HG02885 (cell line): ENCODE measurements around the gene KCTD14.
"Not testable (repeated sequence)": the region's sequence is repeated elsewhere in the genome, so short reads cannot be mapped to it uniquely, and the experiment has no call there.

ENCODE experiments used
- ATAC-seq: cut with Tn5 transposase; IDR thresholded peaks from one replicate; pipeline ENCODE4 v1.9.1; 2021; ENCODE audit warnings: mild to moderate bottlenecking; ENCODE audit not compliant: unreplicated experiment, poor library complexity

Gene KCTD14

GRCh38 chr11:78028423-78028822 lies 5.3 kb upstream of the KCTD14 start:
- ATAC-seq, result not testable (repeated sequence)

GRCh38 chr11:78027759-78028158 lies 4.7 kb upstream of the KCTD14 start:
- no peak for ATAC-seq

- no peak for ATAC-seq
Observed at GRCh38 chr11:78025378-78025777, 2.3 kb upstream of the KCTD14 start.

GRCh38 chr11:78023426-78023825 lies 350 bp upstream of the KCTD14 start:
- ATAC-seq, result no peak

GRCh38 chr11:78021611-78022010 lies 1.5 kb downstream of the KCTD14 start:
- no peak for ATAC-seq

- ATAC-seq, result no peak
Observed at GRCh38 chr11:78020246-78020645, 2.8 kb downstream of the KCTD14 start.

- no peak for ATAC-seq
Observed at GRCh38 chr11:78019808-78020207, 3.3 kb downstream of the KCTD14 start.

GRCh38 chr11:78015878-78016277 lies 7.2 kb downstream of the KCTD14 start:
- ATAC-seq, result no peak

GRCh38 chr11:78014937-78015520 lies 8.0 kb downstream of the KCTD14 start:
- ATAC-seq, result not testable (repeated sequence)

GRCh38 chr11:78011301-78011700 lies 11.8 kb downstream of the KCTD14 start:
- no peak for ATAC-seq

GRCh38 chr11:78010755-78011154 lies 12.3 kb downstream of the KCTD14 start:
- no peak for ATAC-seq

- no peak for ATAC-seq
Observed at GRCh38 chr11:78010304-78010703, 12.8 kb downstream of the KCTD14 start.

GRCh38 chr11:78009062-78009461 lies 14.0 kb downstream of the KCTD14 start:
- ATAC-seq, result no peak

- ATAC-seq, result peak; percentile 72
Observed at GRCh38 chr11:78000193-78000592, 22.9 kb downstream of the KCTD14 start.

- no peak for ATAC-seq
Observed at GRCh38 chr11:77999446-78000030, 23.5 kb downstream of the KCTD14 start.

- peak; percentile 99 for ATAC-seq
Observed at GRCh38 chr11:77994434-77995362, 28.4 kb downstream of the KCTD14 start, which contains the start of gene INTS4. TSS of gene INTS4 (minus strand) at chr11:77994668. CDS start at chr11:77994643, 25 bp downstream.

- no peak for ATAC-seq
Observed at GRCh38 chr11:77993902-77994301, 29.2 kb downstream of the KCTD14 start.

GRCh38 chr11:77990981-77991380 lies 32.1 kb downstream of the KCTD14 start:
- ATAC-seq, result no peak

GRCh38 chr11:77986456-77986855 lies 36.6 kb downstream of the KCTD14 start:
- not testable (repeated sequence) for ATAC-seq

- ATAC-seq, result no peak
Observed at GRCh38 chr11:77981346-77981947, 41.6 kb downstream of the KCTD14 start.

- no peak for ATAC-seq
Observed at GRCh38 chr11:77968337-77968736, 54.7 kb downstream of the KCTD14 start.
